Sigmoid colon (tissue), 7 donors: ENCODE results near the gene PUSL1. TPM values are rescaled to one million over a fixed set of nuclear protein-coding genes. Genes with fewer than 3 reads are reported as not detected.

ENCODE experiments used
- DNase-seq: peaks from one replicate; pipeline ENCODE4 v3.0.0-alpha.2; 2019
- H3K27ac ChIP-seq, 4 donors: fragments of 200-600 bp; sonication (generic); one replicate each; pipeline ENCODE4 v1.5.1; 2016 to 2019; ENCODE audit warnings: mild to moderate bottlenecking in 1 of 4
- H3K27me3 ChIP-seq, 3 donors: fragments of 200-600 bp; sonication (generic); one replicate each; pipeline ENCODE4 v1.5.1; 2019; ENCODE audit warnings: mild to moderate bottlenecking in 1 of 3
- H3K36me3 ChIP-seq, 4 donors: fragments of 200-600 bp; sonication (generic); one replicate each; pipeline ENCODE4 v1.5.1; 2016 to 2019
- H3K4me1 ChIP-seq, 4 donors: fragments of 200-600 bp; sonication (generic); one replicate each; pipeline ENCODE4 v1.5.1; 2017 to 2019
- H3K4me3 ChIP-seq, 4 donors: fragments of 200-600 bp; sonication (generic); one replicate each; pipeline ENCODE4 v1.5.1; 2017 to 2019; ENCODE audit warnings: mild to moderate bottlenecking in 2 of 4, moderate library complexity in 1 of 4
- H3K9me3 ChIP-seq, 4 donors: fragments of 200-600 bp in 3 of 4; sonication (generic) in 3 of 4; one replicate each; pipeline versions ENCODE4 v1.5.1 to v1.6.1; 2013 to 2019
- CTCF ChIP-seq, 4 experiments: fragments of 450-650 bp in 3 of 4; fragments of 200-600 bp in 1 of 4; IDR thresholded peaks; one replicate each; pipeline ENCODE4 v1.5.1; 2016 to 2019; ENCODE audit warnings: antibody characterized with exemption in 4 of 4, mild to moderate bottlenecking in 3 of 4, moderate library complexity in 2 of 4
- EP300 ChIP-seq, 4 donors: sonication (generic); formaldehyde crosslinking; IDR thresholded peaks; one replicate each; pipeline ENCODE4 v1.6.1; 2017; ENCODE audit warnings: antibody characterized with exemption in 4 of 4
- POLR2A ChIP-seq, 2 donors: fragments of 450-650 bp; IDR thresholded peaks; one replicate each; pipeline ENCODE4 v1.6.1; 2016; ENCODE audit warnings: antibody characterized with exemption in 2 of 2, mild to moderate bottlenecking in 2 of 2, moderate library complexity in 2 of 2
- POLR2AphosphoS5 ChIP-seq, 4 donors: sonication (generic); formaldehyde crosslinking; IDR thresholded peaks; one replicate each; pipeline ENCODE4 v1.6.1; 2017; ENCODE audit warnings: antibody characterized with exemption in 4 of 4
- WGBS, 2 donors: extraction: QIAGEN DNeasy Blood & Tissue Kit; methylation state at CpG; one replicate each; pipeline ENCODE4 v1.1.7; 2013; 5-methylcytosine and 5-hydroxymethylcytosine counted together
- intact Hi-C: fragments of 100-400 bp; cut with DNase I; formaldehyde crosslinking; loops from one replicate; pipeline ENCODE4 v1.15.1; 2023
- polyA plus RNA-seq, 3 donors: library from polyadenylated mRNA; stranded (reverse); fragments of 200-250 nt; gene quantifications; one replicate each; pipeline ENCODE4 v1.2.3, GENCODE V29; 2013
- total RNA-seq, 4 donors: library from RNA; depleted of rRNA; stranded (reverse); fragments of >200 nt; gene quantifications; one replicate each; pipeline ENCODE4 v1.1.0, GENCODE V29; 2016
- donor health status: healthy with polysubstance abuse.
- donor health status: Bipolar disorder and iron deficiency.
- donor health status: healthy.

The PUSL1 gene
- total and polyA plus RNA-seq, 7 donors, result 12.6 to 24.0 (median 18.9) TPM

GRCh38 chr1:1354271-1355247, 46.2 kb downstream of the PUSL1 start:
- no peak for TF ChIP-seq EP300 (IDR thresholded peaks at IDR 0.05)
- TF ChIP-seq CTCF (IDR thresholded peaks at IDR 0.05), result no peak
- TF ChIP-seq POLR2AphosphoS5 (IDR thresholded peaks at IDR 0.05), result no peak
- no peak for TF ChIP-seq POLR2A (IDR thresholded peaks at IDR 0.05)
- Histone ChIP-seq H3K27ac (peak overlapping the region; percentile 61 to 95 (median 94)), H3K9me3 (no peaks in the 10 kb centered on the region), H3K4me3 (peak overlapping the region in 3 of 4 donors; percentile 27 to 69 (median 65)), H3K27me3 (no peaks in the 10 kb centered on the region), H3K36me3 (peaks cover 7 to 22% (median 11%) of the 10 kb centered on the region in 4 donors), H3K4me1 (peaks cover 0 to 72% (median 62%) of the 10 kb centered on the region in 4 donors)
- intact Hi-C loops, result no loop called here
- no peak for DNase-seq
- WGBS, 2 donors, result 35 to 52% methylated on average over 116 of the region's 116 CpGs

GRCh38 chr1:1355416-1355815, 47.0 kb downstream of the PUSL1 start:
- Histone ChIP-seq H3K4me3 (peak overlapping the region; percentile 14 to 69 (median 46)), H3K4me1 (peaks cover 0 to 81% (median 71%) of the 10 kb centered on the region in 4 donors), H3K27me3 (no peaks in the 10 kb centered on the region), H3K36me3 (peaks cover 7 to 22% (median 11%) of the 10 kb centered on the region in 4 donors), H3K27ac (peak overlapping the region; percentile 61 to 95 (median 94)), H3K9me3 (no peaks in the 10 kb centered on the region)
- intact Hi-C loops, result no loop called here
- WGBS, 2 donors, result 9 to 11% methylated on average over 52 of the region's 52 CpGs
- TF ChIP-seq POLR2A (IDR thresholded peaks at IDR 0.05) (no peak), CTCF (IDR thresholded peaks at IDR 0.05) (no peak), EP300 (IDR thresholded peaks at IDR 0.05) (no peak), POLR2AphosphoS5 (IDR thresholded peaks at IDR 0.05) (no peak)
- no peak for DNase-seq

GRCh38 chr1:1356166-1356795, 47.9 kb downstream of the PUSL1 start:
- Histone ChIP-seq H3K4me1 (peaks cover 0 to 89% (median 78%) of the 10 kb centered on the region in 4 donors), H3K27me3 (no peaks in the 10 kb centered on the region), H3K27ac (peak overlapping the region; percentile 86 to 95 (median 94)), H3K9me3 (no peaks in the 10 kb centered on the region), H3K4me3 (peak overlapping the region; percentile 65 to 76 (median 68)), H3K36me3 (peaks cover 7 to 22% (median 11%) of the 10 kb centered on the region in 4 donors)
- WGBS, 2 donors, result 19 to 47% methylated on average over 8 of the region's 8 CpGs
- intact Hi-C loops, result no loop called here
- TF ChIP-seq POLR2AphosphoS5 (IDR thresholded peaks at IDR 0.05), result no peak
- TF ChIP-seq CTCF (IDR thresholded peaks at IDR 0.05), result no peak
- no peak for TF ChIP-seq POLR2A (IDR thresholded peaks at IDR 0.05)
- TF ChIP-seq EP300 (IDR thresholded peaks at IDR 0.05), result no peak
- no peak for DNase-seq

- DNase-seq, result no peak
- 38 to 57% methylated on average over 26 of the region's 26 CpGs for WGBS, 2 donors
- intact Hi-C loops, result no loop called here
- Histone ChIP-seq H3K9me3 (no peaks in the 10 kb centered on the region), H3K27ac (peak overlapping the region; percentile 86 to 95 (median 94)), H3K4me1 (peaks cover 0 to 89% (median 78%) of the 10 kb centered on the region in 4 donors), H3K27me3 (no peaks in the 10 kb centered on the region), H3K36me3 (peaks cover 7 to 22% (median 11%) of the 10 kb centered on the region in 4 donors), H3K4me3 (peak overlapping the region; percentile 65 to 76 (median 68))
- TF ChIP-seq EP300 (IDR thresholded peaks at IDR 0.05) (no peak), POLR2A (IDR thresholded peaks at IDR 0.05) (no peak), CTCF (IDR thresholded peaks at IDR 0.05) (no peak), POLR2AphosphoS5 (IDR thresholded peaks at IDR 0.05) (no peak)
These were observed 48.5 kb downstream of the PUSL1 start for GRCh38 chr1:1356796-1357401.
